ENCODE results near the gene MRPS12.

- TF ChIP-seq CTCF (IDR thresholded peaks at IDR 0.05; ENCODE audit: insufficient read depth, low read length, poor library complexity, severe bottlenecking) (no peak), EZH2phosphoT487 (conservative IDR thresholded peaks at IDR 0.05; ENCODE audit: low read length) (no peak)
These were observed 21.8 kb upstream of the MRPS12 start for GRCh38 chr19:38908911-38909310.
